Liver (tissue), 9 donors: ENCODE results near the gene TDP2. TPM values are rescaled to one million over a fixed set of nuclear protein-coding genes. Genes with fewer than 3 reads are reported as not detected.

Experiments
- DNase-seq: peaks from one replicate; pipeline ENCODE4 v3.0.0-alpha.2; 2017; ENCODE audit warnings: low spot score
- H3K27ac ChIP-seq, 2 donors: one replicate each; pipeline ENCODE4 v1.7.0; 2013; ENCODE audit warnings: inconsistent platforms in 2 of 2, low read length in 2 of 2, control low read depth in 1 of 2, low read depth in 1 of 2, mild to moderate bottlenecking in 1 of 2
- H3K27me3 ChIP-seq, 4 donors: one replicate each; pipeline versions ENCODE4 v1.6.1 to v1.7.0; 2013; ENCODE audit warnings: low read length in 3 of 4, inconsistent platforms in 1 of 4, mild to moderate bottlenecking in 1 of 4, moderate library complexity in 1 of 4; ENCODE audit not compliant: control insufficient read depth in 4 of 4, insufficient read depth in 4 of 4
- H3K36me3 ChIP-seq, 4 donors: one replicate each; pipeline versions ENCODE4 v1.6.1 to v1.7.0; 2013; ENCODE audit warnings: low read length in 3 of 4, mild to moderate bottlenecking in 3 of 4, low read depth in 1 of 4, moderate library complexity in 1 of 4; ENCODE audit not compliant: control insufficient read depth in 4 of 4, insufficient read depth in 3 of 4
- H3K4me1 ChIP-seq, 4 donors: one replicate each; pipeline versions ENCODE4 v1.6.1 to v1.7.0; 2013; ENCODE audit warnings: low read length in 3 of 4, mild to moderate bottlenecking in 3 of 4, moderate library complexity in 1 of 4; ENCODE audit not compliant: control insufficient read depth in 4 of 4, insufficient read depth in 4 of 4
- H3K4me3 ChIP-seq, 3 donors: one replicate each; pipeline versions ENCODE4 v1.6.1 to v1.7.0; 2013; ENCODE audit warnings: low read length in 3 of 3, control low read depth in 1 of 3, low read depth in 1 of 3, mild to moderate bottlenecking in 1 of 3
- H3K9ac ChIP-seq, 2 donors: one replicate each; pipeline ENCODE4 v1.7.0; 2013; ENCODE audit warnings: low read length in 2 of 2, mild to moderate bottlenecking in 2 of 2, moderate library complexity in 2 of 2, control low read depth in 1 of 2, low read depth in 1 of 2
- H3K9me3 ChIP-seq, 4 donors: one replicate each; pipeline versions ENCODE4 v1.6.1 to v1.7.0; 2013; ENCODE audit warnings: low read length in 3 of 4; ENCODE audit not compliant: control insufficient read depth in 4 of 4
- EGR1 ChIP-seq, 2 donors: IDR thresholded peaks; 2 replicates each; pipeline ENCODE4 v1.6.1; 2016 to 2018; ENCODE audit warnings: antibody characterized with exemption in 2 of 2, low read depth in 2 of 2
- FOXA1 ChIP-seq: IDR thresholded peaks from 2 replicates; pipeline ENCODE4 v1.6.1; 2016; ENCODE audit warnings: antibody characterized with exemption
- FOXA2 ChIP-seq: IDR thresholded peaks from 2 replicates; pipeline ENCODE4 v1.6.1; 2016; ENCODE audit warnings: antibody characterized with exemption
- GABPA ChIP-seq, 2 donors: IDR thresholded peaks in 1 of 2; conservative IDR thresholded peaks in 1 of 2; 2 replicates each; pipeline ENCODE4 v1.6.1; 2016; ENCODE audit warnings: antibody characterized with exemption in 2 of 2, mild to moderate bottlenecking in 1 of 2, moderate library complexity in 1 of 2
- HNF4A ChIP-seq, 2 donors: conservative IDR thresholded peaks; 2 replicates each; pipeline ENCODE4 v1.6.1; 2016; ENCODE audit warnings: antibody characterized with exemption in 2 of 2, mild to moderate bottlenecking in 2 of 2
- NR2F2 ChIP-seq: IDR thresholded peaks from 2 replicates; pipeline ENCODE4 v1.6.1; 2016; ENCODE audit warnings: antibody characterized with exemption
- RAD21 ChIP-seq, 2 donors: IDR thresholded peaks; 2 replicates each; pipeline ENCODE4 v1.6.1; 2016; ENCODE audit warnings: antibody characterized with exemption in 2 of 2, mild to moderate bottlenecking in 2 of 2
- RXRA ChIP-seq, 2 donors: IDR thresholded peaks; 2 replicates each; pipeline ENCODE4 v1.6.1; 2017 to 2018; ENCODE audit warnings: antibody characterized with exemption in 2 of 2, mild to moderate bottlenecking in 1 of 2
- SP1 ChIP-seq: IDR thresholded peaks from 2 replicates; pipeline ENCODE4 v1.6.1; 2018; ENCODE audit warnings: antibody characterized with exemption, mild to moderate bottlenecking
- YY1 ChIP-seq: IDR thresholded peaks from 2 replicates; pipeline ENCODE4 v1.6.1; 2016; ENCODE audit warnings: antibody characterized with exemption, mild to moderate bottlenecking
- WGBS: extraction: QIAGEN DNeasy Blood & Tissue Kit; methylation state at CpG from one replicate; pipeline ENCODE4 v1.1.7; 2013; 5-methylcytosine and 5-hydroxymethylcytosine counted together
- polyA plus RNA-seq, 2 donors: library from polyadenylated mRNA; stranded (reverse) in 1 of 2; unstranded in 1 of 2; fragments of 200-250 nt in 1 of 2; fragments of >200 nt in 1 of 2; fragmentation: Nextera tagmentation in 1 of 2; extraction: Ambion mirVana in 1 of 2; gene quantifications; one replicate each; pipeline versions ENCODE4 v1.2.1 to v1.2.3, GENCODE V29; 2013 to 2015
- total RNA-seq, 2 donors: library from RNA; depleted of rRNA; stranded (reverse); fragments of >200 nt; gene quantifications; one replicate each; pipeline ENCODE4 v1.2.3, GENCODE V29; 2014
- TF ChIP-seq, protein P1 (sequence below): IDR thresholded peaks from 2 replicates; pipeline ENCODE4 v1.6.1; 2016; ENCODE audit warnings: antibody characterized with exemption
- TF ChIP-seq, protein P2 (sequence below): fragments of 150-350 bp; IDR thresholded peaks from 2 replicates; pipeline ENCODE4 v1.5.1; 2017; ENCODE audit warnings: improper control_type of control experiment, low read depth, low read length; ENCODE audit not compliant: missing input control
- TF ChIP-seq, protein P3 (sequence below): IDR thresholded peaks from 2 replicates; pipeline ENCODE4 v1.6.1; 2016; ENCODE audit warnings: antibody characterized with exemption
- TF ChIP-seq, protein P4 (sequence below): IDR thresholded peaks from 2 replicates; pipeline ENCODE4 v1.6.1; 2016; ENCODE audit warnings: antibody characterized with exemption, mild to moderate bottlenecking
- TF ChIP-seq, protein P5 (sequence below): IDR thresholded peaks from 2 replicates; pipeline ENCODE4 v1.6.1; 2016; ENCODE audit warnings: antibody characterized with exemption
- donor health status: healthy.
- donor health status: healthy.
- donor health status: healthy.
- donor health status: healthy.
- donor health status: healthy.

The TDP2 gene
- total and polyA plus RNA-seq, 4 donors = 16.5 to 24.3 (median 18.5) TPM

DNA sequence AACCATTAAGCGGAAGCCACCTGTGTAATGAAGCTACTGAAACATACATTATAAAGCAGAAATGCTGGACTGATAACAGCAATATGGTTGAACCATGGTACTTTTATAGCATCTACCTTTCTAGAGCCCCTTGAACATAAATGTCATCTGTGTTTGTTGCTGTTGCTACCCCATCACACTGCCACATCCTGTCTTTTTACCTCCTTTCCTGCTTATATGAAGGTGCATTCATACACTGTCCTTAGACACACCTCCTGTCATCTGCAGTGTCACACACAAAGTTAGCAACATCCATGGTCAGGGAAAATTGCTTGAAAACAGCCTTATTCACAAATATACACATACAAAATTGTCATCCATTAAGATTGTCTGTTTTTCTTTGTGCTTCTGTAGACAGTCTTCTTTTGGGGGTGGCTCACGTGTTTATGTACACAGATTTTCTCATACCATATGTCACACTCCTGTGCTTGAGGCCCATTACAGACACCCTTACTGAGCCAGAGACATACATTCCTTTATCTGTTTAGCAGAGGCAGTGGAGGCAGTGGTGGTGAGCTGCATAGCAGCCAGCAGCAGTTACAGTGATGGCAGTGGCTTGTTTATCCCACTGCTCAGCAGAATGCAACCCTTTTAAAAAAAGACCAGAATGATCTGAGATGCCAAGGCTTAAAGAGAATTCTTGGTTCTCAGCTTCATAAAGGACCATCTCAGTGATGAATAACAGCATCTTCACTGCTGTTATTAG is 26.3 kb upstream of the TDP2 start:
- Histone ChIP-seq H3K27ac (no peak overlapping the region), H3K36me3 (peaks cover 0 to 4% (median 0%) of the 10 kb centered on the region in 4 donors), H3K9ac (no peak overlapping the region), H3K9me3 (no peaks in the 10 kb centered on the region), H3K27me3 (no peaks in the 10 kb centered on the region), H3K4me1 (peaks cover 0 to 23% (median 12%) of the 10 kb centered on the region in 4 donors), H3K4me3 (no peak overlapping the region)
- no peak for DNase-seq
- no peak for TF ChIP-seq NR2F2
- no peak for TF ChIP-seq GABPA (IDR thresholded peaks at IDR 0.05 in 1 of 2, conservative IDR thresholded peaks at IDR 0.05 in 1 of 2)
- no peak for TF ChIP-seq YY1
- TF ChIP-seq EGR1 (IDR thresholded peaks at IDR 0.05; ENCODE audit: low read depth in 2 of 2) = no peak
- TF ChIP-seq RAD21 (IDR thresholded peaks at IDR 0.05) = no peak
- TF ChIP-seq, protein P1, sequence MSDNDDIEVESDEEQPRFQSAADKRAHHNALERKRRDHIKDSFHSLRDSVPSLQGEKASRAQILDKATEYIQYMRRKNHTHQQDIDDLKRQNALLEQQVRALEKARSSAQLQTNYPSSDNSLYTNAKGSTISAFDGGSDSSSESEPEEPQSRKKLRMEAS = no peak
- TF ChIP-seq, protein P2, sequence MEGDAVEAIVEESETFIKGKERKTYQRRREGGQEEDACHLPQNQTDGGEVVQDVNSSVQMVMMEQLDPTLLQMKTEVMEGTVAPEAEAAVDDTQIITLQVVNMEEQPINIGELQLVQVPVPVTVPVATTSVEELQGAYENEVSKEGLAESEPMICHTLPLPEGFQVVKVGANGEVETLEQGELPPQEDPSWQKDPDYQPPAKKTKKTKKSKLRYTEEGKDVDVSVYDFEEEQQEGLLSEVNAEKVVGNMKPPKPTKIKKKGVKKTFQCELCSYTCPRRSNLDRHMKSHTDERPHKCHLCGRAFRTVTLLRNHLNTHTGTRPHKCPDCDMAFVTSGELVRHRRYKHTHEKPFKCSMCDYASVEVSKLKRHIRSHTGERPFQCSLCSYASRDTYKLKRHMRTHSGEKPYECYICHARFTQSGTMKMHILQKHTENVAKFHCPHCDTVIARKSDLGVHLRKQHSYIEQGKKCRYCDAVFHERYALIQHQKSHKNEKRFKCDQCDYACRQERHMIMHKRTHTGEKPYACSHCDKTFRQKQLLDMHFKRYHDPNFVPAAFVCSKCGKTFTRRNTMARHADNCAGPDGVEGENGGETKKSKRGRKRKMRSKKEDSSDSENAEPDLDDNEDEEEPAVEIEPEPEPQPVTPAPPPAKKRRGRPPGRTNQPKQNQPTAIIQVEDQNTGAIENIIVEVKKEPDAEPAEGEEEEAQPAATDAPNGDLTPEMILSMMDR = no peak
- no peak for TF ChIP-seq RXRA (IDR thresholded peaks at IDR 0.05)
- WGBS = 95% methylated on average over 2 of the region's 2 CpGs

DNA sequence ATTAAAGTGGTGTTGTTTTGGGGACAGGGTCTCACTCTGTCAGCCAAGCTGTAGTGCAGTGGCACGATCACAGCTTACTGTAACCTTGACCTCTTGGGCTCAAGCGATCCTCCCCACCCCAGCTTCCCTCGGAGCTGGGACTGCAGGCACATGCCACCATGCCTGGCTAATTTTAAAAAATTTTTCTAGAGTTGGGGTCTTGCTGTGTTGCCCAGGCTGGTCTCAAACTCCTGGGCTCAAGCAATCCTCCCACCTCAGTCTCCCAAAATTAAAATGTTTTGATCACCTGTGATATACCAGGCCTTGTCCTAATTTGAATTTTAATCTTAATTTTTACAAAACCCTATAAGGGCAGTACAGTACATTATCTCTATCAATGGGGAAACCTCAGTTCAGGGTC is 25.7 kb upstream of the TDP2 start:
- TF ChIP-seq, protein P3, sequence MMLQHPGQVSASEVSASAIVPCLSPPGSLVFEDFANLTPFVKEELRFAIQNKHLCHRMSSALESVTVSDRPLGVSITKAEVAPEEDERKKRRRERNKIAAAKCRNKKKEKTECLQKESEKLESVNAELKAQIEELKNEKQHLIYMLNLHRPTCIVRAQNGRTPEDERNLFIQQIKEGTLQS = no peak
- TF ChIP-seq FOXA2 (no peak), RXRA (IDR thresholded peaks at IDR 0.05) (no peak), FOXA1 (no peak), EGR1 (IDR thresholded peaks at IDR 0.05; ENCODE audit: low read depth in 2 of 2) (no peak), SP1 (no peak), HNF4A (conservative IDR thresholded peaks at IDR 0.05) (no peak), GABPA (IDR thresholded peaks at IDR 0.05 in 1 of 2, conservative IDR thresholded peaks at IDR 0.05 in 1 of 2) (no peak)
- TF ChIP-seq, protein P4, sequence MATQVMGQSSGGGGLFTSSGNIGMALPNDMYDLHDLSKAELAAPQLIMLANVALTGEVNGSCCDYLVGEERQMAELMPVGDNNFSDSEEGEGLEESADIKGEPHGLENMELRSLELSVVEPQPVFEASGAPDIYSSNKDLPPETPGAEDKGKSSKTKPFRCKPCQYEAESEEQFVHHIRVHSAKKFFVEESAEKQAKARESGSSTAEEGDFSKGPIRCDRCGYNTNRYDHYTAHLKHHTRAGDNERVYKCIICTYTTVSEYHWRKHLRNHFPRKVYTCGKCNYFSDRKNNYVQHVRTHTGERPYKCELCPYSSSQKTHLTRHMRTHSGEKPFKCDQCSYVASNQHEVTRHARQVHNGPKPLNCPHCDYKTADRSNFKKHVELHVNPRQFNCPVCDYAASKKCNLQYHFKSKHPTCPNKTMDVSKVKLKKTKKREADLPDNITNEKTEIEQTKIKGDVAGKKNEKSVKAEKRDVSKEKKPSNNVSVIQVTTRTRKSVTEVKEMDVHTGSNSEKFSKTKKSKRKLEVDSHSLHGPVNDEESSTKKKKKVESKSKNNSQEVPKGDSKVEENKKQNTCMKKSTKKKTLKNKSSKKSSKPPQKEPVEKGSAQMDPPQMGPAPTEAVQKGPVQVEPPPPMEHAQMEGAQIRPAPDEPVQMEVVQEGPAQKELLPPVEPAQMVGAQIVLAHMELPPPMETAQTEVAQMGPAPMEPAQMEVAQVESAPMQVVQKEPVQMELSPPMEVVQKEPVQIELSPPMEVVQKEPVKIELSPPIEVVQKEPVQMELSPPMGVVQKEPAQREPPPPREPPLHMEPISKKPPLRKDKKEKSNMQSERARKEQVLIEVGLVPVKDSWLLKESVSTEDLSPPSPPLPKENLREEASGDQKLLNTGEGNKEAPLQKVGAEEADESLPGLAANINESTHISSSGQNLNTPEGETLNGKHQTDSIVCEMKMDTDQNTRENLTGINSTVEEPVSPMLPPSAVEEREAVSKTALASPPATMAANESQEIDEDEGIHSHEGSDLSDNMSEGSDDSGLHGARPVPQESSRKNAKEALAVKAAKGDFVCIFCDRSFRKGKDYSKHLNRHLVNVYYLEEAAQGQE = no peak
- TF ChIP-seq, protein P5, sequence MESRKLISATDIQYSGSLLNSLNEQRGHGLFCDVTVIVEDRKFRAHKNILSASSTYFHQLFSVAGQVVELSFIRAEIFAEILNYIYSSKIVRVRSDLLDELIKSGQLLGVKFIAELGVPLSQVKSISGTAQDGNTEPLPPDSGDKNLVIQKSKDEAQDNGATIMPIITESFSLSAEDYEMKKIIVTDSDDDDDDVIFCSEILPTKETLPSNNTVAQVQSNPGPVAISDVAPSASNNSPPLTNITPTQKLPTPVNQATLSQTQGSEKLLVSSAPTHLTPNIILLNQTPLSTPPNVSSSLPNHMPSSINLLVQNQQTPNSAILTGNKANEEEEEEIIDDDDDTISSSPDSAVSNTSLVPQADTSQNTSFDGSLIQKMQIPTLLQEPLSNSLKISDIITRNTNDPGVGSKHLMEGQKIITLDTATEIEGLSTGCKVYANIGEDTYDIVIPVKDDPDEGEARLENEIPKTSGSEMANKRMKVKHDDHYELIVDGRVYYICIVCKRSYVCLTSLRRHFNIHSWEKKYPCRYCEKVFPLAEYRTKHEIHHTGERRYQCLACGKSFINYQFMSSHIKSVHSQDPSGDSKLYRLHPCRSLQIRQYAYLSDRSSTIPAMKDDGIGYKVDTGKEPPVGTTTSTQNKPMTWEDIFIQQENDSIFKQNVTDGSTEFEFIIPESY = no peak
- TF ChIP-seq, protein P1 = no peak
- TF ChIP-seq, protein P2 = no peak
- Histone ChIP-seq H3K4me3 (no peak overlapping the region), H3K27me3 (no peaks in the 10 kb centered on the region), H3K9ac (no peak overlapping the region), H3K9me3 (no peaks in the 10 kb centered on the region), H3K36me3 (peaks cover 0 to 1% (median under 1%) of the 10 kb centered on the region in 4 donors), H3K27ac (no peak overlapping the region), H3K4me1 (peaks cover 0 to 23% (median 12%) of the 10 kb centered on the region in 4 donors)
- no peak for DNase-seq
- 51% methylated on average over 3 of the region's 3 CpGs for WGBS
